SJSA1 (cell line): ENCODE data around the gene SEPTIN12. TPM values are rescaled to one million over a fixed set of nuclear protein-coding genes. Genes with fewer than 3 reads are reported as not detected.

Experiments
- DNase-seq, 2 experiments: peaks; one replicate each; pipeline ENCODE4 v3.0.0-alpha.2; 2015 to 2020; ENCODE audit warnings: low spot score in 2 of 2, low read depth in 1 of 2
- H3K27ac ChIP-seq: fragments of 250-450 bp; sonication (Bioruptor Pico); 2 replicates; pipeline ENCODE4 v1.5.1; 2020; ENCODE audit warnings: mild to moderate bottlenecking, moderate library complexity
- H3K27me3 ChIP-seq: fragments of 250-450 bp; sonication (Bioruptor Pico); replicated peaks from 2 replicates; pipeline ENCODE4 v1.5.1; 2020; ENCODE audit warnings: mild to moderate bottlenecking, moderate library complexity
- H3K36me3 ChIP-seq: fragments of 250-450 bp; sonication (Bioruptor Pico); 2 replicates; pipeline ENCODE4 v1.5.1; 2020; ENCODE audit warnings: mild to moderate bottlenecking
- H3K4me1 ChIP-seq: fragments of 250-450 bp; sonication (Bioruptor Pico); replicated peaks from 2 replicates; pipeline ENCODE4 v1.6.1; 2021; ENCODE audit warnings: mild to moderate bottlenecking
- H3K4me3 ChIP-seq: fragments of 250-450 bp; sonication (Bioruptor Pico); 2 replicates; pipeline ENCODE4 v1.5.1; 2020; ENCODE audit warnings: mild to moderate bottlenecking
- H3K9me3 ChIP-seq: fragments of 250-450 bp; sonication (Bioruptor Pico); replicated peaks from 2 replicates; pipeline ENCODE4 v1.5.1; 2020; ENCODE audit warnings: mild to moderate bottlenecking
- total RNA-seq: library from RNA; depleted of rRNA; stranded (reverse); fragments of >200 nt; shearing (Covaris generic); gene quantifications from 2 replicates; pipeline ENCODE4 v1.2.3, GENCODE V29; 2014

Gene SEPTIN12
- total RNA-seq, 1 experiment from 2014 or later, result not detected

GRCh38 chr16:4813251-4814003 is 25.3 kb upstream of the SEPTIN12 start:
- H3K27me3 ChIP-seq, result no peaks in the 10 kb centered on the region
- peaks cover 84% of the 10 kb centered on the region for H3K36me3 ChIP-seq
- H3K4me1 ChIP-seq, result no peaks in the 10 kb centered on the region
- no peak for DNase-seq
- no peaks in the 10 kb centered on the region for H3K9me3 ChIP-seq
- no peak overlapping the region for H3K4me3 ChIP-seq
- no peak overlapping the region for H3K27ac ChIP-seq

GRCh38 chr16:4811773-4812172 is 23.6 kb upstream of the SEPTIN12 start:
- Histone ChIP-seq H3K27ac (no peak overlapping the region), H3K27me3 (no peaks in the 10 kb centered on the region), H3K9me3 (no peaks in the 10 kb centered on the region), H3K4me1 (no peaks in the 10 kb centered on the region), H3K4me3 (no peak overlapping the region), H3K36me3 (peaks cover 82% of the 10 kb centered on the region)
- DNase-seq, result no peak

- no peak overlapping the region for H3K4me3 ChIP-seq
- H3K4me1 ChIP-seq, result no peaks in the 10 kb centered on the region
- no peak for DNase-seq
- H3K27me3 ChIP-seq, result no peaks in the 10 kb centered on the region
- H3K9me3 ChIP-seq, result no peaks in the 10 kb centered on the region
- H3K27ac ChIP-seq, result no peak overlapping the region
- H3K36me3 ChIP-seq, result peaks cover 79% of the 10 kb centered on the region
Measured at GRCh38 chr16:4811242-4811641, 23.1 kb upstream of the SEPTIN12 start.

- H3K9me3 ChIP-seq, result no peaks in the 10 kb centered on the region
- H3K27me3 ChIP-seq, result no peaks in the 10 kb centered on the region
- no peak overlapping the region for H3K27ac ChIP-seq
- peaks cover 62% of the 10 kb centered on the region for H3K36me3 ChIP-seq
- peaks cover 9% of the 10 kb centered on the region for H3K4me1 ChIP-seq
- H3K4me3 ChIP-seq, result no peak overlapping the region
- no peak for DNase-seq
Measured at GRCh38 chr16:4806280-4806679, 18.1 kb upstream of the SEPTIN12 start.

GRCh38 chr16:4805231-4805630 is 17.1 kb upstream of the SEPTIN12 start:
- DNase-seq, result no peak

GRCh38 chr16:4803898-4804762 is 16.0 kb upstream of the SEPTIN12 start:
- no peak for DNase-seq
- H3K4me1 ChIP-seq, result peaks cover 9% of the 10 kb centered on the region
- no peaks in the 10 kb centered on the region for H3K27me3 ChIP-seq
- H3K4me3 ChIP-seq, result no peak overlapping the region
- H3K9me3 ChIP-seq, result no peaks in the 10 kb centered on the region
- H3K36me3 ChIP-seq, result peaks cover 48% of the 10 kb centered on the region
- H3K27ac ChIP-seq, result no peak overlapping the region

More at GRCh38 chr16:4805231-4805630, 17.1 kb upstream of the SEPTIN12 start:
- peaks cover 9% of the 10 kb centered on the region for H3K4me1 ChIP-seq
- H3K4me3 ChIP-seq, result no peak overlapping the region
- peaks cover 55% of the 10 kb centered on the region for H3K36me3 ChIP-seq
- no peaks in the 10 kb centered on the region for H3K27me3 ChIP-seq
- no peak overlapping the region for H3K27ac ChIP-seq
- H3K9me3 ChIP-seq, result no peaks in the 10 kb centered on the region

- no peak for DNase-seq
- H3K4me3 ChIP-seq, result peak overlapping the region; percentile 87
- H3K27ac ChIP-seq, result no peak overlapping the region
- H3K9me3 ChIP-seq, result no peaks in the 10 kb centered on the region
- H3K27me3 ChIP-seq, result no peaks in the 10 kb centered on the region
- peaks cover 9% of the 10 kb centered on the region for H3K4me1 ChIP-seq
- peaks cover 46% of the 10 kb centered on the region for H3K36me3 ChIP-seq
Measured at GRCh38 chr16:4803401-4803844, 15.3 kb upstream of the SEPTIN12 start.

- Histone ChIP-seq H3K36me3 (peaks cover 41% of the 10 kb centered on the region), H3K9me3 (no peaks in the 10 kb centered on the region), H3K27me3 (no peaks in the 10 kb centered on the region), H3K4me3 (peak overlapping the region; percentile 87), H3K4me1 (peaks cover 9% of the 10 kb centered on the region), H3K27ac (0 out of 2 replicates have a peak overlapping the region, but pooled peaks have one; percentile 11)
- DNase-seq, result peak; percentile 92 to 96
Measured at GRCh38 chr16:4802659-4803287, 14.6 kb upstream of the SEPTIN12 start.

GRCh38 chr16:4801962-4802658 is 14.0 kb upstream of the SEPTIN12 start, which contains the start of gene ROGDI:
TSS of gene ROGDI (minus strand) at chr16:4802633. CDS start at chr16:4802571, 62 bp downstream.
- Histone ChIP-seq H3K36me3 (peaks cover 34% of the 10 kb centered on the region), H3K4me3 (peak within 1 kb of the TSS; percentile 87), H3K9me3 (no peaks in the 10 kb centered on the region), H3K27me3 (no peaks in the 10 kb centered on the region), H3K4me1 (peaks cover 9% of the 10 kb centered on the region), H3K27ac (0 out of 2 replicates have a peak within 1 kb of the TSS, but pooled peaks have one; percentile 11)
- DNase-seq, result peak in 1 of 2 experiments; percentile 52

- H3K9me3 ChIP-seq, result no peaks in the 10 kb centered on the region
- H3K4me3 ChIP-seq, result peak overlapping the region; percentile 87
- H3K36me3 ChIP-seq, result peaks cover 31% of the 10 kb centered on the region
- no peaks in the 10 kb centered on the region for H3K27me3 ChIP-seq
- no peak overlapping the region for H3K27ac ChIP-seq
- DNase-seq, result no peak
- peaks cover 9% of the 10 kb centered on the region for H3K4me1 ChIP-seq
Measured at GRCh38 chr16:4801051-4801961, 13.2 kb upstream of the SEPTIN12 start.

- no peak overlapping the region for H3K4me3 ChIP-seq
- H3K9me3 ChIP-seq, result no peaks in the 10 kb centered on the region
- H3K27me3 ChIP-seq, result no peaks in the 10 kb centered on the region
- H3K36me3 ChIP-seq, result peaks cover 26% of the 10 kb centered on the region
- DNase-seq, result no peak
- no peak overlapping the region for H3K27ac ChIP-seq
- H3K4me1 ChIP-seq, result peaks cover 9% of the 10 kb centered on the region
Measured at GRCh38 chr16:4800290-4801041, 12.3 kb upstream of the SEPTIN12 start.
